ENCODE measurements around the gene CR1. TPM values are rescaled to one million over a fixed set of nuclear protein-coding genes. Genes with fewer than 3 reads are reported as not detected.

CR1 gene
- total RNA-seq, 1 donor from 2014 or later: 0.09 TPM

DNA sequence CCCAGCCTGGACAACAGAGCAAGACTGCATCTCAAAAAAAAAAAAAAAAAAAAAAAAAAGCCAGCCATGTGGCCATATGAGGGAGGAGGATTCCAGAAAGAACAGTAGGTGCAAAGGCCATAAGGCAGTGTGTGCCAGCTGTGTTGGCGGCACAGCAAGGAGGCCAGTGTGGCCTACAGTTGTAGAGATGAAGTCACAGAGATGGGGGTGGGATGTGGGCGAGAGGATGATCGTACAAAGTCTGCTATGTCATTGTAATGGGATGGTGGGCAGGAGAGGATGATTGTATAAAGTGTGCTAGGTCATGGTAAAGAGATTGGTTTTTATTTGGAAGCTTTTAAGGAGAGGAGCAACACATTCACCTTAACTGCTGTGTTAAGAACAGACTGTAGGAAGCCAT is 9.8 kb upstream of the CR1 start:
- H3K4me1 Mint-ChIP-seq (ENCODE audit: low read depth, unreplicated experiment): no peaks in the 10 kb centered on the region
- H3K27ac Mint-ChIP-seq (ENCODE audit: unreplicated experiment): no peak overlapping the region
- H3K4me2 ChIP-seq (ENCODE audit: low read length): no peak overlapping the region
- H3K9me3 ChIP-seq (ENCODE audit: insufficient read depth, low read depth, low read length): no peaks in the 10 kb centered on the region
- H3K27me3 ChIP-seq (ENCODE audit: insufficient read depth, low read length): no peaks in the 10 kb centered on the region
- no peak overlapping the region for H3K27ac ChIP-seq (ENCODE audit: low read depth, low read length)
- TF ChIP-seq, protein P1, sequence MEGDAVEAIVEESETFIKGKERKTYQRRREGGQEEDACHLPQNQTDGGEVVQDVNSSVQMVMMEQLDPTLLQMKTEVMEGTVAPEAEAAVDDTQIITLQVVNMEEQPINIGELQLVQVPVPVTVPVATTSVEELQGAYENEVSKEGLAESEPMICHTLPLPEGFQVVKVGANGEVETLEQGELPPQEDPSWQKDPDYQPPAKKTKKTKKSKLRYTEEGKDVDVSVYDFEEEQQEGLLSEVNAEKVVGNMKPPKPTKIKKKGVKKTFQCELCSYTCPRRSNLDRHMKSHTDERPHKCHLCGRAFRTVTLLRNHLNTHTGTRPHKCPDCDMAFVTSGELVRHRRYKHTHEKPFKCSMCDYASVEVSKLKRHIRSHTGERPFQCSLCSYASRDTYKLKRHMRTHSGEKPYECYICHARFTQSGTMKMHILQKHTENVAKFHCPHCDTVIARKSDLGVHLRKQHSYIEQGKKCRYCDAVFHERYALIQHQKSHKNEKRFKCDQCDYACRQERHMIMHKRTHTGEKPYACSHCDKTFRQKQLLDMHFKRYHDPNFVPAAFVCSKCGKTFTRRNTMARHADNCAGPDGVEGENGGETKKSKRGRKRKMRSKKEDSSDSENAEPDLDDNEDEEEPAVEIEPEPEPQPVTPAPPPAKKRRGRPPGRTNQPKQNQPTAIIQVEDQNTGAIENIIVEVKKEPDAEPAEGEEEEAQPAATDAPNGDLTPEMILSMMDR (IDR thresholded peaks at IDR 0.05; ENCODE audit: insufficient read depth, low read depth, low read length): no peak
- no peak for TF ChIP-seq EZH2 (IDR thresholded peaks at IDR 0.05; ENCODE audit: insufficient read depth, low read length)
- no peaks in the 10 kb centered on the region for H3K79me2 ChIP-seq (ENCODE audit: insufficient read depth, low read length)
- H3K4me1 ChIP-seq (ENCODE audit: insufficient read depth, low read length): no peaks in the 10 kb centered on the region
- DNase-seq (ENCODE audit: low read depth) (no peak), FAIRE-seq (no peak)
- H3K27me3 Mint-ChIP-seq (ENCODE audit: low read depth, unreplicated experiment): peaks cover 31% of the 10 kb centered on the region
- H3K36me3 ChIP-seq (ENCODE audit: insufficient read depth, low read length): no peaks in the 10 kb centered on the region
- no peaks in the 10 kb centered on the region for H3K36me3 Mint-ChIP-seq (ENCODE audit: low read depth, unreplicated experiment)
- H3K4me3 ChIP-seq (ENCODE audit: insufficient read depth, low read depth, low read length): no peak overlapping the region
- no peak overlapping the region for H3K9ac ChIP-seq (ENCODE audit: low read length)
- no peaks in the 10 kb centered on the region for H3K9me3 Mint-ChIP-seq (ENCODE audit: unreplicated experiment)
- no peak overlapping the region for H3K4me3 Mint-ChIP-seq (ENCODE audit: unreplicated experiment)
- no peak overlapping the region for H2AFZ ChIP-seq (ENCODE audit: low read depth, low read length)
- H4K20me1 ChIP-seq (ENCODE audit: insufficient read depth, low read length): no peaks in the 10 kb centered on the region

GRCh38 chr1:207487636-207488035 is 8.3 kb upstream of the CR1 start:
- H3K9me3 Mint-ChIP-seq (ENCODE audit: unreplicated experiment): no peaks in the 10 kb centered on the region
- H3K4me2 ChIP-seq (ENCODE audit: low read length): no peak overlapping the region
- no peak for FAIRE-seq

DNA sequence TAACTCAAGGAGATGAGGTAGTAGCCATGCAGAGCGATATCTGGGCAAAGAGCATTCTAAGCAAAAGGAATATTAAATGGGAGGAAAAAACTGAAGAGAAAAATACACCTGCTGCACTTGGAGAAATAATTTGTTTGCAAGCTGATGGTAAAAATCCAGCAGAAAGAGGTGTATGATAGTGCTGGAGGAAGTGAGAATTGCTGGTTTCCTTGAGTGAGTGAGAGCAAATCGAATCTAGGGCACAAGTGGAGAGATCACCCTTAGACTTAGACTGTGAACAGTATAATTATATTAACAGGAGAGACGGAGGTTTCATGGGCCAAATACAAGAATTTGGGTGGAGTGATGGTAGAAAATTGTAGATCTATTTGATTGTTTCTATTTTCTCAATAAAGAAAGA is 2.7 kb upstream of the CR1 start:
- peaks cover 3% of the 10 kb centered on the region for H3K4me1 Mint-ChIP-seq (ENCODE audit: low read depth, unreplicated experiment)
- peaks cover 25% of the 10 kb centered on the region for H3K27me3 Mint-ChIP-seq (ENCODE audit: low read depth, unreplicated experiment)
- no peak for TF ChIP-seq EZH2 (IDR thresholded peaks at IDR 0.05; ENCODE audit: insufficient read depth, low read length)
- TF ChIP-seq, protein P1 (IDR thresholded peaks at IDR 0.05; ENCODE audit: insufficient read depth, low read depth, low read length): no peak
- no peaks in the 10 kb centered on the region for H3K9me3 Mint-ChIP-seq (ENCODE audit: unreplicated experiment)
- H3K27ac Mint-ChIP-seq (ENCODE audit: unreplicated experiment): no peak overlapping the region
- DNase-seq (ENCODE audit: low read depth): no peak
- no peaks in the 10 kb centered on the region for H3K36me3 ChIP-seq (ENCODE audit: insufficient read depth, low read length)
- no peaks in the 10 kb centered on the region for H4K20me1 ChIP-seq (ENCODE audit: insufficient read depth, low read length)
- no peak for FAIRE-seq
- H3K27ac ChIP-seq (ENCODE audit: low read depth, low read length): no peak overlapping the region
- H3K9ac ChIP-seq (ENCODE audit: low read length): no peak overlapping the region
- peaks cover 7% of the 10 kb centered on the region for H3K4me1 ChIP-seq (ENCODE audit: insufficient read depth, low read length)
- H3K4me2 ChIP-seq (ENCODE audit: low read length): no peak overlapping the region
- no peaks in the 10 kb centered on the region for H3K9me3 ChIP-seq (ENCODE audit: insufficient read depth, low read depth, low read length)
- H3K27me3 ChIP-seq (ENCODE audit: insufficient read depth, low read length): peaks cover 19% of the 10 kb centered on the region
- H3K79me2 ChIP-seq (ENCODE audit: insufficient read depth, low read length): no peaks in the 10 kb centered on the region
- H3K4me3 ChIP-seq (ENCODE audit: insufficient read depth, low read depth, low read length): no peak overlapping the region
- no peaks in the 10 kb centered on the region for H3K36me3 Mint-ChIP-seq (ENCODE audit: low read depth, unreplicated experiment)
- H2AFZ ChIP-seq (ENCODE audit: low read depth, low read length): no peak overlapping the region
- no peak overlapping the region for H3K4me3 Mint-ChIP-seq (ENCODE audit: unreplicated experiment)

More at GRCh38 chr1:207487636-207488035, 8.3 kb upstream of the CR1 start:
- DNase-seq (ENCODE audit: low read depth): no peak
- H3K9ac ChIP-seq (ENCODE audit: low read length): no peak overlapping the region
- no peak overlapping the region for H3K4me3 Mint-ChIP-seq (ENCODE audit: unreplicated experiment)
- no peaks in the 10 kb centered on the region for H3K36me3 ChIP-seq (ENCODE audit: insufficient read depth, low read length)
- peaks cover 28% of the 10 kb centered on the region for H3K27me3 Mint-ChIP-seq (ENCODE audit: low read depth, unreplicated experiment)
- H2AFZ ChIP-seq (ENCODE audit: low read depth, low read length): no peak overlapping the region
- no peaks in the 10 kb centered on the region for H3K4me1 Mint-ChIP-seq (ENCODE audit: low read depth, unreplicated experiment)
- H4K20me1 ChIP-seq (ENCODE audit: insufficient read depth, low read length): no peaks in the 10 kb centered on the region
- no peaks in the 10 kb centered on the region for H3K4me1 ChIP-seq (ENCODE audit: insufficient read depth, low read length)
- no peak overlapping the region for H3K4me3 ChIP-seq (ENCODE audit: insufficient read depth, low read depth, low read length)
- H3K27ac ChIP-seq (ENCODE audit: low read depth, low read length): no peak overlapping the region
- TF ChIP-seq, protein P1 (IDR thresholded peaks at IDR 0.05; ENCODE audit: insufficient read depth, low read depth, low read length): no peak
- no peak for TF ChIP-seq EZH2 (IDR thresholded peaks at IDR 0.05; ENCODE audit: insufficient read depth, low read length)
- H3K79me2 ChIP-seq (ENCODE audit: insufficient read depth, low read length): no peaks in the 10 kb centered on the region
- H3K27me3 ChIP-seq (ENCODE audit: insufficient read depth, low read length): no peaks in the 10 kb centered on the region
- no peaks in the 10 kb centered on the region for H3K9me3 ChIP-seq (ENCODE audit: insufficient read depth, low read depth, low read length)
- H3K27ac Mint-ChIP-seq (ENCODE audit: unreplicated experiment): no peak overlapping the region
- H3K36me3 Mint-ChIP-seq (ENCODE audit: low read depth, unreplicated experiment): no peaks in the 10 kb centered on the region
